ENCODE results near the gene SKP2. TPM values are rescaled to one million over a fixed set of nuclear protein-coding genes. Genes with fewer than 3 reads are reported as not detected.

The SKP2 gene
- polyA plus RNA-seq, 2 of the 4 experiments (the other 2 are of a cell fraction): 11.4 to 13.7 TPM

GRCh38 chr5:36158144-36158543, 6.2 kb downstream of the SKP2 start:
- H3K9me3 ChIP-seq: no peaks in the 10 kb centered on the region
- TF ChIP-seq RAD21 (conservative IDR thresholded peaks at IDR 0.05 in 1 of 2, IDR thresholded peaks at IDR 0.05 in 1 of 2) (no peak), ELK1 (IDR thresholded peaks at IDR 0.05; ENCODE audit: low read depth, low read length) (no peak), MAZ (IDR thresholded peaks at IDR 0.05; ENCODE audit: borderline replicate concordance, low read depth, low read length) (no peak), EHMT2 (IDR thresholded peaks at IDR 0.05; ENCODE audit: low read depth) (no peak), RNF2 (IDR thresholded peaks at IDR 0.05; ENCODE audit: borderline replicate concordance, low read depth) (no peak), SMC3 (IDR thresholded peaks at IDR 0.05) (no peak), HMGXB4 (CRISPR knock-in tag; IDR thresholded peaks at IDR 0.05; ENCODE audit: borderline replicate concordance) (no peak), HDAC2 (IDR thresholded peaks at IDR 0.05) (no peak), MAFK (IDR thresholded peaks at IDR 0.05; ENCODE audit: partially characterized antibody) (no peak), JUN (IDR thresholded peaks at IDR 0.05) (no peak), ZNF302 (CRISPR knock-in tag; IDR thresholded peaks at IDR 0.05) (no peak), REST (IDR thresholded peaks at IDR 0.05) (no peak), POLR2A (IDR thresholded peaks at IDR 0.05; ENCODE audit: low read length) (no peak), SREBF2 (IDR thresholded peaks at IDR 0.05) (no peak)
- ChIA-PET POLR2A (no interaction called here), CTCF (no interaction called here)
- no peak overlapping the region for H3K4me3 ChIP-seq
- no peak overlapping the region for H3K4me2 ChIP-seq
- FAIRE-seq (no peak), ATAC-seq (no peak), DNase-seq (ENCODE audit: low read depth in 1 of 2, low spot score in 1 of 2) (no peak)
- H3K4me1 ChIP-seq: peaks cover 5% of the 10 kb centered on the region; the same call in 1 of the 3 replicates
- WGBS (ENCODE audit: missing lambda C conversion rate): 98% methylated on average over 2 of the region's 2 CpGs
- H3K27ac ChIP-seq: no peak overlapping the region

- CTCF ChIA-PET: interaction anchor here (0.6 to 1.4 kb wide), 2 partner anchors 8 to 12 kb away, joined by 3 to 4 read pairs; no protein-coding TSS in a partner anchor
Measured at GRCh38 chr5:36160617-36161016, 8.7 kb downstream of the SKP2 start.

More at GRCh38 chr5:36160617-36161016, 8.7 kb downstream of the SKP2 start:
- no peak for TF ChIP-seq HMGXB4 (CRISPR knock-in tag; IDR thresholded peaks at IDR 0.05; ENCODE audit: borderline replicate concordance)
- no peak for TF ChIP-seq POLR2AphosphoS2 (conservative IDR thresholded peaks at IDR 0.05; ENCODE audit: low read length)
- TF ChIP-seq HES2 (IDR thresholded peaks at IDR 0.05): no peak
- TF ChIP-seq HOXB5 (CRISPR knock-in tag; IDR thresholded peaks at IDR 0.05): no peak
- no peak for TF ChIP-seq JUNB (IDR thresholded peaks at IDR 0.05)
- no peak for TF ChIP-seq RNF2 (IDR thresholded peaks at IDR 0.05; ENCODE audit: borderline replicate concordance, low read depth)
- TF ChIP-seq PBX3 (IDR thresholded peaks at IDR 0.05): no peak
- no peak for TF ChIP-seq TP53 (CRISPR knock-in tag; IDR thresholded peaks at IDR 0.05)
- TF ChIP-seq NFE2L2 (conservative IDR thresholded peaks at IDR 0.05; ENCODE audit: low read length): no peak
- no peak for TF ChIP-seq ATOH8 (CRISPR knock-in tag; IDR thresholded peaks at IDR 0.05; ENCODE audit: low read depth)
- TF ChIP-seq ZFP36 (IDR thresholded peaks at IDR 0.05; ENCODE audit: borderline replicate concordance, partially characterized antibody): no peak
- TF ChIP-seq SMC3 (IDR thresholded peaks at IDR 0.05): no peak
- TF ChIP-seq GATA3 (IDR thresholded peaks at IDR 0.05; ENCODE audit: borderline replicate concordance): no peak
- TF ChIP-seq TFCP2L1 (CRISPR knock-in tag; IDR thresholded peaks at IDR 0.05): no peak
- no peak for TF ChIP-seq PHF8 (IDR thresholded peaks at IDR 0.05; ENCODE audit: borderline replicate concordance, low read depth)
- FAIRE-seq (no peak), ATAC-seq (no peak), DNase-seq (ENCODE audit: low read depth in 1 of 2, low spot score in 1 of 2) (no peak)
- no peak overlapping the region for H3K4me3 ChIP-seq
- H3K4me2 ChIP-seq: no peak overlapping the region
- H3K4me1 ChIP-seq: no peaks in the 10 kb centered on the region
- WGBS (ENCODE audit: missing lambda C conversion rate): 93% methylated on average over 3 of the region's 3 CpGs
- H3K27ac ChIP-seq: no peak overlapping the region
- no peaks in the 10 kb centered on the region for H3K9me3 ChIP-seq
- POLR2A ChIA-PET: no interaction called here

All from A549 (cell line).